Measurements from ENCODE around the gene APPL2. TPM values are rescaled to one million over a fixed set of nuclear protein-coding genes. Genes with fewer than 3 reads are reported as not detected.
A peak's percentile ranks its signal among the peaks of the same experiment; 100 is the strongest.

APPL2 gene
- polyA plus RNA-seq, 1 experiment = 59.4 TPM

GRCh38 chr12:105233041-105233905 lies 2.7 kb downstream of the APPL2 start:
- POLR2A ChIA-PET = no interaction called here
- DNase-seq (ENCODE audit: low read depth) = no peak

DNA sequence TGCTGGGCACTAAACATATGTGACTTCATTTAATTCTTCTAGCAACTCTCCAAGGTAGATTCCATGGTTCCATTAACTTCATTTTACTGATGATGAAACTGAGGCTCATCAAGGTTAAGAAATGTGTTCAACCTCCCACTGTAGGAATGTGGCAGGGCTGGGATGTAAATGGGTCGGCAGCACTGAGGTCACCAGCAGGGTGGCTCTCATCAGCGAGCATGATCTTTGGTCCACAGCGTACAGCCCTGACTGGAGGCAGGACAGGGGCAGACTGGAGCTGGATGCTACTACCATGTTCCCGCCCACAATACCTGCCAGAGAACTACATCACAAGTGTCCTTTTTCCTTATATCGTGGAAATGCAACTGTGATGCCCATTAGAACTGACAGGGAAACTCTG lies 4.6 kb downstream of the APPL2 start:
- CTCF ChIA-PET = interaction anchor here (2.3 to 3.3 kb wide), 2 partner anchors 12 to 152 kb away, joined by 5 to 15 read pairs; no protein-coding TSS in a partner anchor
- Histone ChIP-seq H3K27me3 (ENCODE audit: control insufficient read depth, insufficient read depth, low read length) (no peaks in the 10 kb centered on the region), H3K36me3 (ENCODE audit: control insufficient read depth, insufficient read depth, low read length) (peaks cover 6% of the 10 kb centered on the region), H3K4me3 (ENCODE audit: low read depth, low read length) (no peak overlapping the region)
- DNase-seq (ENCODE audit: low read depth) = no peak
- no peak for TF ChIP-seq CTCF (IDR thresholded peaks at IDR 0.05; ENCODE audit: insufficient read depth, low read depth, low read length)
- POLR2A ChIA-PET = no interaction called here

More at GRCh38 chr12:105233041-105233905, 2.7 kb downstream of the APPL2 start:
- CTCF ChIA-PET = interaction anchor here (0.6 to 2.7 kb wide), 5 partner anchors 10 to 150 kb away, joined by 3 to 8 read pairs (median 4); no protein-coding TSS in a partner anchor
- H3K4me3 ChIP-seq (ENCODE audit: low read depth, low read length) = peak overlapping the region; percentile 82
- no peak for TF ChIP-seq CTCF (IDR thresholded peaks at IDR 0.05; ENCODE audit: insufficient read depth, low read depth, low read length)
- peaks cover 3% of the 10 kb centered on the region; the same call in 1 of the 2 replicates for H3K36me3 ChIP-seq (ENCODE audit: control insufficient read depth, insufficient read depth, low read length)
- H3K27me3 ChIP-seq (ENCODE audit: control insufficient read depth, insufficient read depth, low read length) = no peaks in the 10 kb centered on the region

DNA sequence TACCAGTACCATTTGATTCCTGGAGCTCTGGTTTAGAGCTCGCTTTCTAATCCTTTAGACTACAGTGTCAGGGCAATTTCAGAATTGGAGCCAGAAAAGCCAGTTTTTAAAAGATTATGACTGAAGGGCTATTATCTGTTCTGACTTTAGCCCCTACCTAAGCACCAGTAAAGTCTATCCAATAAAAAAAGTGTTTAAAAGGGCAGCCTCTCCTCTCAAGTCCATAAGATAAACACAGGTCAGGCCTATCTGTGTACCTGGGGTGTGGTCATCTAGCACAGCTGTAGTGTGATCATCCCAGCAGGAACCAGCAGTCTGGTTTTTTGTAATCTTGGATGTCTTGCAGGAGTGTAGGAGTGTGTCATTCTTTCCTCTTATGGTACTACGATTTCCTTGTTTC lies 6.6 kb downstream of the APPL2 start:
- TF ChIP-seq CTCF (IDR thresholded peaks at IDR 0.05; ENCODE audit: insufficient read depth, low read depth, low read length) = no peak
- POLR2A ChIA-PET = no interaction called here
- H3K27me3 ChIP-seq (ENCODE audit: control insufficient read depth, insufficient read depth, low read length) = no peaks in the 10 kb centered on the region
- peaks cover 7% of the 10 kb centered on the region for H3K36me3 ChIP-seq (ENCODE audit: control insufficient read depth, insufficient read depth, low read length)
- H3K4me3 ChIP-seq (ENCODE audit: low read depth, low read length) = no peak overlapping the region
- DNase-seq (ENCODE audit: low read depth) = no peak
- CTCF ChIA-PET = interaction anchor here (0.7 to 3.3 kb wide), 3 partner anchors 10 to 154 kb away, joined by 3 to 15 read pairs (median 5); no protein-coding TSS in a partner anchor

GRCh38 chr12:105228966-105229365 lies 7.0 kb downstream of the APPL2 start:
- Histone ChIP-seq H3K4me3 (ENCODE audit: low read depth, low read length) (no peak overlapping the region), H3K36me3 (ENCODE audit: control insufficient read depth, insufficient read depth, low read length) (peaks cover 8% of the 10 kb centered on the region), H3K27me3 (ENCODE audit: control insufficient read depth, insufficient read depth, low read length) (no peaks in the 10 kb centered on the region)
- no peak for DNase-seq (ENCODE audit: low read depth)
- TF ChIP-seq CTCF (IDR thresholded peaks at IDR 0.05; ENCODE audit: insufficient read depth, low read depth, low read length) = no peak
- CTCF ChIA-PET = interaction anchor here (0.7 to 3.3 kb wide), 3 partner anchors 13 to 154 kb away, joined by 3 to 15 read pairs (median 3); no protein-coding TSS in a partner anchor
- POLR2A ChIA-PET = no interaction called here

- no peak for TF ChIP-seq CTCF (IDR thresholded peaks at IDR 0.05; ENCODE audit: insufficient read depth, low read depth, low read length)
- CTCF ChIA-PET = interaction anchor here (0.9 to 1.1 kb wide), 2 partner anchors 13 to 155 kb away, joined by 3 read pairs; no protein-coding TSS in a partner anchor
- POLR2A ChIA-PET = no interaction called here
- Histone ChIP-seq H3K36me3 (ENCODE audit: control insufficient read depth, insufficient read depth, low read length) (peaks cover 10% of the 10 kb centered on the region), H3K27me3 (ENCODE audit: control insufficient read depth, insufficient read depth, low read length) (no peaks in the 10 kb centered on the region), H3K4me3 (ENCODE audit: low read depth, low read length) (no peak overlapping the region)
- DNase-seq (ENCODE audit: low read depth) = peak; percentile 44
These were observed 7.5 kb downstream of the APPL2 start for GRCh38 chr12:105228494-105228893.
